Activated naive CD4-positive, alpha-beta T cell (primary cell): ENCODE data around the gene GPR101.
"Not testable (repeated sequence)": the region's sequence is repeated elsewhere in the genome, so short reads cannot be mapped to it uniquely, and the experiment has no call there.

Source experiments
- DNase-seq, 4 experiments: peaks; one replicate each; lab custom pipeline; 2025; lab: John Stamatoyannopoulos, UW

Gene GPR101

DNA sequence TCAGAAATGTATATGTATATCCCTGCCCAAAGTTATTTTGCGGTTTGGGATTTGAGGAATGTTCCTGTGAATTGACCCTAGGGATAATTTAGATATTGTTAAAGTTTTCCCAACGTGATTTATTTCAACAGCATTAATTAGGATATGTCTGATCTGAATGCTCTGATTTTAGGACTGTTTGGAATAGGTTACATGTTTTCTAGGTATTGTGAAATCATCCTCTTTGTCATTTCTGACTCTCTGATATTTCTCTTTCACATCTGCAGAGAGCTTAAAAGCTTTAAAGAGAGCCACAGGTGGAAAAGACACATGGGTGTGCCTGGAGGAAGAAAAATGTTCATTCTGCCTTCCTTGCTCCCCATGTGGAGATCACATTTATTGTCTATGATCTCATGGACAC is 5.1 kb downstream of the GPR101 start:
- DNase-seq: no peak

DNA sequence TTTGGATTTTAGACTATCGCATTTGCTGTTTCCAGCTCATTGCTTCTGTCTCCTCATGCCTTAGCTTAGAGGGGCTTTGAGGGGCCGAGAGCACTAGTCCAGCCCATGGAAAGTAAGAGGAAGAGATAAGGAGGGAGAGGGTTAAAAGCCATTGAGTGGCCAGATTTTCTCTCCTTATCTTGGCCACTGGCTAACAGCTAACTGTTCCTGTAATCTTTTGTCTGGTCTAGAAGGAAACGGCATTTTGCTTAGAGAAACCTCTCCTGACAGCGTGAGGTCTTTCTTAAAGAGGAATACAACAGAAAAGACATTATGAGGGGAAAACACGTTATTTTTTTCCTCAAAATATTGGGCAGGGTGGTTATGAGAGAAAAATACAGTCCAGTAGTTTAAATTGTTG is 7.9 kb downstream of the GPR101 start:
- no peak for DNase-seq

DNA sequence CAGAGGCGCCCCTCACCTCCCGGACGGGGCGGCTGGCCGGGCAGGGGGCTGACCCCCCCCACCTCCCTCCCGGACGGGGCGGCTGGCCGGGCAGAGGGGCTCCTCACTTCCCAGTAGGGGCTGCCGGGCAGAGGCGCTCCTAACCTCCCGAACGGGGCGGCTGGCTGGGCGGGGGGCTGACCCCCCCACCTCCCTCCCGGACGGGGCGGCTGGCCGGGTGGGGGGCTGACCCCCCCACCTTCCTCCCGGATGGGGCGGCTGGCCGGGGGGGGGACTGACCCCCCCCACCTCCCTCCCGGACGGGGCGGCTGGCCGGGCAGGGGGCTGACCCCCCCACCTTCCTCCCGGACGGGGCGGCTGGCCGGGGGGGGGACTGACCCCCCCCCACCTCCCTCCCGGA is 33.6 kb downstream of the GPR101 start:
- DNase-seq: not testable (repeated sequence)

DNA sequence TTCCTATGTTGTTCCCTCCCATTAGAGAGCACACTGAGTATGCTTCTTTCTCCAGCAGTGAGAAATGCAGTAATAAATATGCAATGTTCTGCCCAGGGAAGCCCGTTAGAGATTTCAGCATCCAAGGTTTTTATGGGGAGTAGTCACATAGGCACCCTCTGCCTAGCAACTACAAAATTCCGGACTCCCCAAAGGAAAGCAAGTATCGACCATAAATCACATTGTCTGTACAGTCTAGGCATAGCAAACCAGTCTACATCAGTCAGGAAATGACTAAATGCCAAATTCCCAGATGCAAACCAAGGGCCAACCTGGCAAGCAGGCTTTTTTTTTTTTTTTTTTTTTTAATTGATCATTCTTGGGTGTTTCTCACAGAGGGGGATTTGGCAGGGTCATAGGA is 34.8 kb downstream of the GPR101 start:
- DNase-seq: no peak
